Measurements from ENCODE around the gene CRHR1.

Gene CRHR1

DNA sequence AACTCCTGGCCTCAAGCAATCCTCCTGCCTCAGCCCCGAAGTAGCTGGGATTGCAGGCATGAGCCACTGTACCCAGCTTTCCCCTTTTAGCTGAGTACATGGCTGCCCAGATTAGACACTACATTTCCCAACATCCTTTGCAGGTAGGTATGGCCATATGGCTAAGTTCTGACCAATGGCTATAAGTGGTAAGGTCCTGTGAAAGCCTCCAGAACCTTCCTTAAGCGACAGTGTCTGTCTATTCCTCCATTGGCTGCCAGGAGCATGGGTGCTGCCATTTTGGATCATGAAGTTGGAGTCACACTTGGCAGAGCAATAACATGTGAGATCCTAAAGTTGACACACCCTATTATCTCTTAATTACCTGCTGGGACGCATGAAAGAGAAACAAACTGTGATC is 24.4 kb upstream of the CRHR1 start:
- no peak for DNase-seq

DNA sequence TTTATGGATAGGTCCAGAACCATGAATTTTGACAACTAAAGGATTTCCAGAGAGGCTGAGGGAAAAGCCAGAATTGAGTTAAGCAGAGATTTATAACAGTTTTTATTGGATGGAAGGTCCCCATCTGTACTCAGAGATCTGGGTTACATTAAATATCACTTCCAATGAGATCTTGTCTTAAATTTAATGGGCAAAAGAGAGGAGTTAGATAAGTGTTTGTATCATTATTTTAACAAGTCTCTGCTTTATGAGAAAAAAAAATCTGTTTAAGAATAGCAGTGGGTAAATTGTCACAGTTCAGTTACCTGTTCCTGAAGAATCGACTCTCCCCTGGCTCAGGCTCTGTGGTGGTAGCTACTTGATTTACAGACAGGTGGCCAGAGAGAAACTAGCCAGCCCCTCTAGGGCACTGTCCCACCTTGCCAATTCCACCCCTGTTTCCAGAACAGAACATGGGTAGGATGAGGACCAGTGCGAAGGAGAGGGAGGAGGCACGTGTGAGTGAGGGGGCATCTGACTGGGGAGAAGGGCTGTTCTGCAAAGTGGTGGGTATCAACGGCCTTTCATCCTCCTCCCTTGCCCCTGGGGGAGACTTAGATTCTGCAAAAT is 22.1 kb upstream of the CRHR1 start:
- no peak for DNase-seq

DNA sequence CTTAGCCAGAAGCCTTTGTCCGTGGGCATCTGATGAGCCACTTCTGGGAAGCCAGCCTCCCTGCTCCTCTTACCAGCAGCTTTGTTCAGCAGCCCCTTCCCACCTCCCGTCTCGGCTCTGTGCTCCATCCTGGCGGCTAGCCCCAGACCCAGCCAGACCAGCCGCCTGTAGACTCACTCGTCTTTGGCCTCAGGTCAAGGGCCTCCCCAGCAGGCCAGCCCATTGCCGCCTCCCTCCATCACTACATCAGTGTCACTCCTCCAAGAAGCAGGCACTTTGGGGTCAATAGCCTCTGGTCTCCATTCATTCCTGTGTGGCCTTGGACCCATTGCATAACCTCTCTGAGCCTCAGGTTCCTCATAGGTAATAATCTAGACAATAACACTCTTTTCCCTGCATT is 20.9 kb upstream of the CRHR1 start:
- no peak for DNase-seq

DNA sequence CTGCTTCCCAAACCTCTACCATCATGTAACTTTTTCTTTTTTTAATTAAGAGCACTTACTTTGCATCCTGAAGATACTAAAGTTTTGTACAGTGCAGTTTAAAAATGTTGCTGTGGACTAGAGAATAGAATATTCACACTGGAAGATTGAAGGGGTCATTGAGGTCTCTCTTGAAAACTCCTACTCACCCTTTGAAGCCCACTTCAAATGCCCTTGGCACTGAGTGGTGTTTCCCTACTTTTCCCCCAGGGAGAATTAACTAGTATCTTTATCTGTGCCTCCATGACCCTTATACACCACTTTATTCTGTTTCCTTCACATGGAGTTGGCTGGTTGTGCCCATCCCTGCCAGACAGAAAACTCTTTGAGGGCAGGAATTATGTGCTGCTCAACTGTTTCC is 19.6 kb upstream of the CRHR1 start:
- DNase-seq: no peak

DNA sequence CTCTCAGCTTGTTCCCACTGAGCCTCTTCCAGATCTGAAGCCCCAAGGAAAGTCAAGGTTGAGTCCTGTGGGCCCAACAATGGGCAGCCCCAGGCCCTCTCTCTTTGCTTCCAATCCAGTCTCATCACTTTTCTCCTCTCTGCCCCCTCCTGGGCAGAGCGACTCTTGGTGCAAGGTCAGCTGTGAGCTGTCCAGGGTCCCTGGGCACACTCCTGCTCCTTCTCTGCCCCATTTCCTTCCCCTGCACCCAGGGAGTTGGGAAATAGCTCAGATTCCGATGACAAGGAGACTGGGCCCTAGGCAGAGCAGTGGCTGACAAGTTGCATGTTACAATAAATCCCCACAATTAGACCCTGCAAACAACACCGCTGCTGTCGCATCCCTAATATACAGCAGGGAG is 16.1 kb upstream of the CRHR1 start:
- no peak for DNase-seq

DNA sequence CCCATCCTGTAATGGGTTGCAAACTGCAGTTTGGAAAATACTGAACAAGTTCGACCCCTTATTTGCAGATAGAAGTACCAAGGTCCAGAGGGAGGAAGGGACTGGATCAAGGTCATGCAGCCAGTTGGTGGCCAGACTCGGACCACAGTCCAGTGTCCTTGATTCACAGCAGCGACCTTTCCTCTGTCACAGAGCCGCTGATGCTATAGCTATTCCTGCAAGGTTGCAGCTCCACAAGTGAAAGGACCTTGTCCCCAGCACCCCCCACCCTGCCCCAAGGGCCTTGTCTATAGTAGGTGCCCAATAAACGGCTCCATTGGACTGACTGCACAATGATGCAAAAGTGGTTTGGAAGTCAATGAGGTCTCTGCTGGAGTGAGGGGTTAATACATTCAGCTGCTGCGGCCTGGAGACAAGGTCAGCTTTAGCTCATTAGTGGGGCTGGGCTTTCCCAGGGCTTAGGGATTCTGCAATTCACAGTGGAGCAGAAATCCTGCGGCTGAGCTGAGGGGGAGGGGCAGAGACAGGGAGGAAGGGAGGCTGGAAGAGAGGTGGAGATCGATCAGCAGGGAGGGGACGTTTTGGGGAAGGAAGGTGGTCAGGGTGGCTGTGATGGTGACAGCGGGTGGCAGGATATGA is 13.4 kb upstream of the CRHR1 start:
- no peak for DNase-seq

DNA sequence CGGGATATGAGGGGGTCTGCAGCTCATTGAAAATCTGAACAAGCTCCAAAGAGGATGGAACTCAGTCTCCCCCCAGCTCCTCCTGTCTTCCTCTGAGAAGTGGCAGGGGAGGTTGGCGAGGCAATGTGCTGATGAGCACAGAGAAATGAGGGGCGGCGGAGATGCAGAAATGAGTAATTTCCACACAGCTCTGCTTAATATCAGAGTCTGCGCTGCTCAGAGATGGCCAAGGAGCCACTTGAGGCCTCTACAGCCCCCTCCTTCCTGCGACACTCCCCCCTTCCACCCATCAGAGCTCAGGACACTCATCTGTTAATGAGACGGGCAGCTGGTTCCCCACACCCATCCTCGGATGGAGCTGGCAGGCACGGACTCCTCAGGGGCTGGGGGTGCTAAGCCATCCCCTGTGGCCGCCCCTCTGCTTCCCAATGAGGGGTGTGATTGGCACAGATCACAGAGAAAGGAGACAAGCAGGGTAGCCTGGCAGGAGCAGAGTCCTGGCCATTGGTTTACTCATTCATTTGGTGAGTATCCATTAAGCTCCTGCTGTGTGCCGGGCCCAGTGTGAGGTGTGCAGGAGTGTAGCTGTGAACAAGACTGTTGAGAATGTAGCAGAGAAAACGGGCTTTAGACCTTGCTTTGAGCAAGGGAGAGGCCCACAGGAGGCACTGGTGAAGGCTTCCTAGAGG is 12.7 kb upstream of the CRHR1 start:
- DNase-seq: no peak

DNA sequence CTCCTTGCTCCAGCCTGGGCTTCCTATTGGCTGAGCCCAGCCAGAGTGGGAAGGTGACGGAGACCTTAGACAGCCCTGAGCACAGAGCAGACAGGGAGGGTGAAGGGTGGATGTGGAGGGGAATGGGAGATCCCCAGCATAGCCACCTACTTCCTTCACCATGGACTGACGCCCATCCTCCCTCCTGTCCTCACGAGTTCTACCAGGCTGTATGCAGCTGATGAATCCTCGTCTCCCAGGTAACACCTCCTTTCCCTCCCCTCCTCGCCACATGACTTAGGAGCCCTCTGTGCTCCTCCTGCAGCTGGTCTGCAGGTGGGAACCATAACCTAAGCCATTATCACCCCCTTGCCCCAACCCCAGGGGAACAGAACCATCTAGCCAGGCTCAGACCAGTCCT is 9.0 kb upstream of the CRHR1 start:
- DNase-seq: no peak

DNA sequence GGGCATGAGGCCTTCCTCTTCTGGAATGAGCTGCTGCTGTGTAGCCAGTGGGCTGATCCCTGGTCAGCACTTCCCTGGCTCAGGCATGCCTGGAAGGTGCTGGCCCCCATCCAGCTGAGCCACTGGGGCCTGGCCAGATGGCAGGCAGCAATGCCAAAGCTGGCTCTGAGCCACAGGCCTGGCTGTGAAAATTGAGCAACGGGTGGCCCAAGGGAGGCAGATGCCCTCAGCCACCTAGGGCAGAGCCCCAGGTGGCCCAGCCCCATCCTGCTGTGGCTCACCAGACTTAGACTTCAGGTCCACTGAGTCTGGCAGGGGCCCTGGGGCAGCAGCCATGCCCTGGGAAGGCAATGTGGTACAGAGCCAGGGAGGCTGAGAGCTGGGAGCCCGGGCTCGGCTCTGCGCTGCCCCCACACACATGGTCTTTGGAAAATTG is 8.5 kb upstream of the CRHR1 start:
- DNase-seq: no peak

DNA sequence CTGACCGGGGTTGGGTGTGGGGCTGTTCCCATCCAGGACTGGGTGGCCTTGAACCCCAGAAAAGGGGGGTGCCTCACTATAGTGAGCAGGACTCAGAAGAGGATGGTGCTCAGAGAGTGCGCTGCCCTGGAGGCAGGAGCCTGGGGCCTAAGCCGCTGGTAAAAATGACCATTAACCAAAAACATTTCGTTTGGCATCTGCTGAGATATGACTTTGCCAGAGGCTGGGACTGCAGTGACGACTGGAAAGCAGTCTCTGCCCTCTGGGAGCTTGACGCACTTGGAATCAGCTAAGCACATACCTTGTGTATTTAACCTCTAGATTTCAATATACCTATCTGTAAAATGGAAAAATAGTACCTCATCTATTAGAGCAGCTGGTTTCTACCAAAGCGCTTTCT is 7.2 kb upstream of the CRHR1 start:
- no peak for DNase-seq

DNA sequence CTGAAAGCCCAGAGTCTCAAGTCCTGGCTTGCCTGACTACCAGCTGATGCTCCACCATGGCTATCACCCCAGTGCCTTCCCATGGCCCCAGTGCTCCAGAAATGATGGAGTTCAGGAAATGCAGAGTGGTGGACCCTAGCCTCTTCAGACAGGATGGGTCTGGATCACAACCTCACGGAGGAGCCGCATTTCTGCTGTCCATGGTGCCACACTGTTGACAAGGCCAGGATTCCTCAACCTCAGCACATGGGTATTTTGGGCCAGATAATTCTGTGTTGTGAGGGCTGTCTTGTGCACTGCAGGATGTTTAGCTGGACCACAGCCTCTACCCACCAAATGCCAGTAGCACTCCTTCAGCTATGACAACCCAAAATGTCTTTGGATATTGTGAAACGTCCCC is 6.7 kb upstream of the CRHR1 start:
- no peak for DNase-seq

DNA sequence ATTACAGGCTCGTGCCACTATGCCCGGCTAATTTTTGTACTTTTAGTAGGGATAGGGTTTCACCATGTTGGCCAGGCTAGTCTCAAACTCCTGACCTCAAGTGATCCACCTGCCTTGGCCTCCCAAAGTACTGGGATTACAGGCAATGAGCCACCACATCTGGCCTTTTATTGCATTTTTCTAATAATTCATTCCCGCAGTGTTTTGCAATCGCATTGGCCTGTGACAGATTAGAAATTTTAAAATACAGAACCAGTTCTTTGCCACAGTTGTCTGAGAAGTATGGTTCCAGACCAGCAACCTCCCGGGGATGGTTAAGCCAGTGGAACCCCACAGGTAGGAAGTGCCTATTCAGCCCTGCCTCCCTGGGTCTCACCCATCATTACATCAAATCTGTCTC is 3.2 kb upstream of the CRHR1 start:
- no peak for DNase-seq

DNA sequence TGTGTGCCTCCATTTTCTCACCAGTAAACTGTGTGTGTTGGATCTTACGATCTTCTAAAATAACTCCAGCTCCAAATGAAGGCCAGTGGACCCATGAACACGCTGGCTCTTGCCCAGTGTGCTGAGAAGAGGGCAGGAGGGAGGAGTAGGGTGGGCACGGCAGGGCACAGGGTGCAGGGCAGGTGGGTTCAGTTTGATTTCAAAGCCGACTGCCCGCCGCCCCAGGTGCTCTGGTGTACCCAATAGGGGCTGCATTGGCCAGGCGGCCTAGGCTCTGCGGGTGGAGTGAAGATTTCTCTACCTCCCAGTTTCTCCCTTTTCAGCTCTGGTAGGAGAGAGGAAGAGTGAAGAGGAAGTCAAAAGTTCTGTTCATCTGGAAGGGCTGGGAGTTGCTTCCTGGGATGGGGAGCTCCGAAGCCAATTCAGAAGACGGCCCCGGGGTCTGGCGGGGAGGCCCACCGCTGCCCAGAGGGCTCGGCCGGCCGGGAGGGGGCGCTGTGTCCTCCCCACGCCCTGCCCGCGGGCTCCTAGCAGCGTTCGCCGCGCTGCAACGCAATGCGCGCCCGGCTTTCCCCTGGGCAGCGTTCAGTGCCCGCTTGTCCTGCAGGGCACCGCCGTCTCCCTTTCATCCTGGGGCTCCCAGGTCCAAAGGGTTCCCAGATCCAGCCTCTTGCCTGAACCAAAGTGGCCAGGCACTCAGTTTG is 1.1 kb upstream of the CRHR1 start:
- DNase-seq: peak; percentile 52

DNA sequence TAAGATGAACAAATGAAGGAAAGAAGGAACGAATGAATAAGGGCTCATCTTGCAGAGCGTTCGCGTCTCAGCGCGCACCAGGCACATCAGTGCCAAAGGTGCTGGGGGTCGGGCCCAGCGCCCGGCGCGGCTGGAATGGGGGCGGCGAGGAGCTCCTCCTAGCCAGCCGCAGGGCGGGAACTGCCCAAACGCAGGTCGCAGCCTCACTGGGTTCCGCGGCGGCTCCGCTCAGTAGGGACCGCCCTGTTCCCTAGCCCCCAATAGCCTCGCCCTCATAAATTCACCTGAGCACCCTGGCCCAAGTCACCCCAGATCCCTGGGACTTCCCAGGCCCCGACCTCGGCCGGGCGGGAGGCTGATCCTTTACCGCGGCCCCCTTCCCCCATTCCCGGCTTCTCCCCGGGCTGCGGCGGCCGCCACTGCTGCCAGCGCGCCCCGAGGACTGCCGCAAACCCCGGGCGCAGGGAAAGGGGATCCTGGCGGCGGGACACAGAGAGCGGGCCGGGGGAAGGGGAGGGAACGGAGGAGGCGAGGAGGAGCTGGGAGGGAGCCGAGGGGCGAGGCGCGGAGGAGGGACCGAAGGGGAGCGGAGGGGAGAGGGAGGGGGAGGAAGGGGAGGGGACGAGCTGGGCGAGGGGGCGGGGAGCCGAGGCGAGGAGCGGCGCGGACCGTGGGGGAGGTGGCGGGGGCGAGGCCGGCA is 377 bp upstream of the CRHR1 start:
- peak; percentile 2 for DNase-seq

DNA sequence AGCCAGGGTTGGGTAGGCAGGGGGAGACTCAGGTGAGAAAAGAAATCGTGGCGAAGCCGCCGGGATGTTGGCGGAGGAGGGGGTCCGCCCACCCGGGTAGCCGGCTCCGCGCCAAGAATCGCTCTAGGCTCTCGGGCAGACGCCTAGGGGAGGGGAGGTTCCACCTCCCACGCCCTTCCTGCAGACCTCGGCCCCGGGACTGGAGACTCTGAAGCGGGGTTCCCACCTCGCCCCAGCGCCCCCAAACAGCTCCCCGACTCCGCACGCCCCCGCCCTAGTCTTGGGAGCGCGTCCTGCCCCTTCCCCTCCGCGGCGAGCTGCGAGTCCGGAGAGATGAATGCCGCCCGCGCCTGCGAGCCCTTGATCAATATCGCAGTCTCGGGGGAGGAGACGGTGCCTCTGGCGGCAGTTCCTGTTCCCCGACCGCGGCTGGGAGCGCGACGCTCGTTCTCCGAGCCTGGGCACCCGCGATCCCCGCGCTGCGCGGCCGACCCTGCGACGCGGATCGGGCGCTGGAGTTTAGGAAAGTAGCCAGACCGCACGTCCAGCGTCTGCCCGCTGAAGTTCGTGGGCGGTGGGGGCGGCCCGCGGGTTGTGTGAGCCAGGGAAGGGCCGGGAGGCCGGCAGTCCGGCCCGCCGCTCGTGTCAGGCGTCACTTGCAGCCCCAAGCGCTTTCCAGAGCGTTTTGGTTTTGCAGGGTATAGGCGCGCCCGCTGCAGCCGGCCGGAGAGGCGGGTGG is 790 bp downstream of the CRHR1 start:
- peak; percentile 32 for DNase-seq

DNA sequence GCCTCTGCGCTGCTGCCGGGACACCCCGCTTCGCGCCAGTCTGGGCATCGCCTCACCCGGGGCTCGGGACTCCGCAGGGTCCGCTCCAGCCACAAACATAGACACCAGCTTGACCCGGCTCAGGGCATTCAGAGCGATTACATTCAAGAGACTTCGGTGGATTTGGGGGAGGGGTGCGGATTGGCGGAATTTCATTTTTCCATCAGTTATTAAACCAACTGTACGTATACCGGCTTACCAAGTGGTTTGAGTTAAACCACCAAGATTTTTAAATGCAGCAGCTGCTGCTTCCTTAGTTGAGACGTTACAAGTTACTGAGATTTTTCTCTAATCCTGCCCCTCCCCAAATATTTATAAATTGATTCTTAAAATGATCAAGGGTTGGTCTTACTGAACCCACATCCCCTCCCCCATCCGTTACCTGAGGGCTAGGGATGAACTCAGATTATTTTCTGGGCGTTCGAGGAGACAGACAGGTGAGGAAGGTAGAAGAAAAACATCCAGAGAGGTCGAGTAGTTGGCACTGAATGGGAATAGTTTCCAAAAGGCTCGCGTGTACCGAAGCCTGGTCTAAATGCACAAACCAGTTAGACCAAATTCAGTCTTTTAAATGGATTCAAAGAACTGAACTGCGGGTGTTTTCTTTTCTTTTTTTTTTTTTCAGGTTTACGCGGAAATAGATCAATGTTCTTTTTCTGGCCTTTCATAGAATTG is 1.5 kb downstream of the CRHR1 start:
- no peak for DNase-seq

DNA sequence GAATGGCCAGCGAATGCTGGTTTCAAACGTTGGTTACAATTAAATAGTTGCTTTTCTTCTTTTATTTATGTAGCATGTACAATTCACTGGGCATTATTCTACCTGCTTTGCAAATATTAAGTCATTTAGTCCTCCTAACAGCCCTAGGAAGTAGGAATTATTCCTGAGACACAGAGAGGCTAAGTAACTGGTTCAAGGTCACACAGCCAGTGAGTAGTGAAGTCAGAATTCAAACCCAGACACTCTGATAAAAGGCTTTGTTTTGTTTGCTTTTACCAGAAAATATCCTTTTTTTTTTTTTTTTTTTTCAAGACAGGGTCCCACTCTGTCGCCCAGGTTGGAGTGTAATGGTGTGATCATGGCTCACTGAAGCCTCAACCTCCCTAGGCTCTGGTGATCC is 2.2 kb downstream of the CRHR1 start:
- DNase-seq: no peak

DNA sequence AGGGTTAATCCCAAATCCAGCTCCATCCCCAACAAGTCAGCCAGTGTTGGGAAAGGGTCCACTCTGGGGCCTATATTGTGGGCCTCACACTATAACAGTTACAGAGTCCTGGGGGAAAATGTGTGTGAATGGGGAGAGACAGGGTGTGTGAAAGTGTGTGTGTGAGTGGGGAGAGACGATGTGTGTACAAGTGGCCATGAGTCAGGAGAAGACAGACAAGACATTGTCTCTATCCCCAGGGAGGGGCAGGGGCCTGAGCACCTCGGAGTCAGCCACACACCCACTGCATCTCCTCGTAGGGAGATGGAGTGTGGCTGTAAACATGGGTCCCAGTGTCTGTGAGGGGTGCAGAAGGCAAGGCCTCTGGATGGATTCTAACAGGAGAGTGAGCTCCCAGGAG is 2.9 kb downstream of the CRHR1 start:
- DNase-seq: no peak

DNA sequence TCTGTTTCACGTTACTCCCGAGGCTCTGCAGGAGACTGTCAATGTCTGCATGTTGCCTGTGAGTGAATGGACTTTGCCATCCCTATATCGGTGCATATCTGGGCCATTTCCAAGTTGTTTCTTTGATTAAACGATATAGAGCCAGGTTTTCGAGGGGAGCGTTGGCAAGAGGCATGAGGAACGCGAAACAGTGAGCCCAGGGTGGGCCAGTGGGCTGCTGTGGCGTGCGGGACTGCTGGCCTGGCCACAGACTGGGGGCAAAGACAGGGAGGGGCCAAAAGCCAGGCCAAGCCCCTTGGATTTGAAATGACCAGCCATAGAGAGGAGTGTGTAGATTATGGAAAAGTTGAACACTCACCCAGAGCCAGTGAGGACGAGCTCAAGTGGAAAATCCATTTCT is 3.5 kb downstream of the CRHR1 start:
- DNase-seq: no peak

DNA sequence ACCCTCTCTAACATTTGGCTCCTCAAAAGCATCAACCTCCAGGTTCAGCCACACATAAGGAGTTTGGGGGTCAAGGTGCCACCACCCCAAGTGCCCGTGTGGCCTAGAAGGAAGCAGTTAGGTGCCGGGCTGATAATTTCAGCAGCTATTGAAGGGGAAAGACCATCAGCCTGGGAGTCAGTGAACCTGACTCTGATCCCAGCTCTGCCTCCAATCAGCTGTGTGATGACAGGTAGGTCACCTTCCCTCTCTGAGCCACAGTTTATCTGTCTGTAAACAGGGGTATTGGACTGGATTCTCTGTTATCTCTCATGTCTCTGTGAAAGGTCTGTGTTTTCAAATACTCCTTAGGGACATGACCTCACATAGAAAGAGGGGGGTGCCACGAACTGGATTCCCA is 3.9 kb downstream of the CRHR1 start:
- no peak for DNase-seq

DNA sequence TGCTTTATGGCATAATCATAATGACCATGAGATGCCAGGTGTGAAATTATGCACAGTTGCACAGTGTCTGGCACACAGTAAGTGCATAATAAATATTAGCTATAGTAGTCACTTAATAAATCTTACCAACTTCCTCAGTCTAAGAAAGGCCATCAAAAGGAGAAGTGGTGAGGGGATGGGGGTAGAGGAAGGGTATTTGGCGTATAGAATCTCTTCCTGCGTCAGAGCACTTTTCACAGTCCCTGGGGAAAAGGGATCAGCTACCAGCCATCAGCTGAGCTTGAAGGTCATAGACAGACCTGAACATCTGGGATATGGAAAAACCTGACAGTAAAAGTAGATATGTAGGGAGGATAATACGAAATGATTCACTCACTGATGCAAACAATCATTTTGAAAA is 5.8 kb downstream of the CRHR1 start:
- no peak for DNase-seq

All from stimulated activated CD4-positive, alpha-beta T cell treated with anti-CD3 and anti-CD28 coated beads, Interleukin-12 subunit alpha, Interleukin-12 subunit beta, amount 100 ng/mL, for 4 hours (primary cell).